Bone marrow (tissue), 2 donors: ENCODE results near the gene CCDC8.
A peak's percentile ranks its signal among the peaks of the same experiment; 100 is the strongest.
"Not testable (repeated sequence)": the region's sequence is repeated elsewhere in the genome, so short reads cannot be mapped to it uniquely, and the experiment has no call there.

Experiments
- DNase-seq, 2 donors: peaks; one replicate each; lab custom pipeline; 2025; lab: John Stamatoyannopoulos, UW

The CCDC8 gene

DNA sequence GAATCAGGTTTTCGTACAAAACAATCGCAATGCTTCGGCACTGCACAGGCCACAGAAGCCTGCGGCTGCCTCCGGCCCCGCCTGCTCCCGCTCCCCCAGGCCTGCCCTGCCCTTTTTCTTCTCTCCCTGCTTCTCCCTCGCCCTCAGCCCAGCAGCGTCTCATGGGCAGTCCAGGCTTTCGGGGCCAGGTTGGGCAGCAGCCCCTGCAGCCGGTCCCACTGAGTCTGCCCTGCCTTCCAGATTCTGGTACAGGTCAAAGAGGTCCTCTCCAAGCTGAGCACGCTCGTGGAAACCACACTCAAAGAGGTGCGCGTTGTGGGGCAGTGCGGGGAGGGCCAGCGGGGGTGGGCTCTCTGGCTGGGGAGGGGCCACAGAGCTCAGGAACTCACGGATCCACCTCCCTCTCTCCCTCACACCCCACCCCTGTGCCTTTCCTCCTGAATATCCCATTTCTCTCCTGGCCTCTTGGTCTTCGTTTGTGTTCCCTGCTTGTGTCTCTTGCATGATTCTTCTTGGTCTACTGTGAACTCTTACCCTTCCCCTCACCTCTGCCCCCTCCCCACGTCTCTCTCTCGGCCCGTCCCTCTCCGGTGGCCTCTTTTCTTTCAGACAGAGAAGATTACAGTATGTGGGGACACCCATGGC is 30.1 kb downstream of the CCDC8 start:
- DNase-seq, result no peak

DNA sequence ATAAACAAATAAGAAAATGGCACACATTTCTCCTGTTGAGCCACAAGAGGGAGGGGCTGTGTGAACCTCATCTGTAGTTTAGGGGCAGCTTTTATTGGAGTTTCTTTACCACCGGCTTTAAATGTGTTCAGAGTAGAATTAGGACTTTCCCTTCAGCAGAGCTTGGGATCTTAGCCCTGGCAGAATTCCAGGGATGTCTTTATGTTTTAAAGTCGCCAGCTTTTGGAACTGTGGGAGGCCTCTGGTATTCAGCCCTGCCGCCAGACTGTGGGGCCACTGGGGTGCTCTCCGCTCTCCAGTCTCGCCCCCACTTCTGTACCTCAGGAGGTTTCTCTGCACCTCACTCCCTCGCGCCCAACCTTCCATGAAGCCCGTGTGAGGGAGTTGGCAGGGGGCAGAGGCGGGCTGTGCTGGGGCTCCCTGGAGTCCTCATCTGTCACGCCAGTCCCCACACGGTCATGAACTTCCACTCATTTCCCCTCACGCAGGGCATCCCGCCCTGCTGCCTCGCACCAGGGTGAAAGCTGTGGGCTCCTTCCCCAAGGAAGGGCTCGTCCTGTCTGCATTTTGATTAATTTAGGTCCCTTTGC is 31.5 kb downstream of the CCDC8 start:
- DNase-seq, result no peak

DNA sequence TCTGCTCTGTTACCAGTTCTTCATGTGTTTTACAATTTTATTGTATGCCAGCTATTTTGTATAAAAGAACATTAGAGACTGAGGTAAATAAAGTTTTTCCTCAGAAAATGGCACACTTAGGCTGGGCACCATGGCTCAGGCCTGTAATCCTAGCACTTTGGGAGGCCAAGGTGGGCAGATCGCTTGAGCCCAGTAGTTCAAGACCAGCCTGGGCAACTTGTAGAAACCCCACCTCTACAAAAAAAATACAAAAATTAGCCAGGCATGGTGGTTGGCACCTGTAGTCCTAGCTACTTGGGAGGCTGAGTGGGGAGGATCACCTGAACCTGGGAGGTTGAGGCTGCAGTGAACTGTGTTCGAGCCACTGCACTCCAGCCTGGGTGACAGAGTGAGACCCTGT is 32.0 kb downstream of the CCDC8 start:
- DNase-seq, result no peak

DNA sequence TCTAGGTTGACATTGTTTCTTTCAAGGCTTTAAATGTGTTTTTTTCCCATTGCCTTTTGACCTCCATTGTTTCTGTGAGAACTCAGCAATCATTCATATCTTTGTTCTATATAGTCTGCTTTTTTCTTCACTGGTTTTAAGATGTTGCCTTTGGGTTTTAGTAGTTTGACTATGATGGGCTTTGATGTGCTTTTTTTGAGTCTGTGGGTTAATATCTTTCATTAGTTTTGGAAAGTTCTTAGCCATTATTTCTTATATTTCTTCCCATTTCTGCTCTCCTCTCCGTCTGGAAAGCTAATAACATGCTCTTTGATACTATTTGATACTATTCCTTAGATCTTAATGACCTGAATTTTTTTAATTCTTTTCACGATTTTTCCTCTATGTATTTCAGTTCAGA is 32.7 kb downstream of the CCDC8 start:
- DNase-seq, result no peak

DNA sequence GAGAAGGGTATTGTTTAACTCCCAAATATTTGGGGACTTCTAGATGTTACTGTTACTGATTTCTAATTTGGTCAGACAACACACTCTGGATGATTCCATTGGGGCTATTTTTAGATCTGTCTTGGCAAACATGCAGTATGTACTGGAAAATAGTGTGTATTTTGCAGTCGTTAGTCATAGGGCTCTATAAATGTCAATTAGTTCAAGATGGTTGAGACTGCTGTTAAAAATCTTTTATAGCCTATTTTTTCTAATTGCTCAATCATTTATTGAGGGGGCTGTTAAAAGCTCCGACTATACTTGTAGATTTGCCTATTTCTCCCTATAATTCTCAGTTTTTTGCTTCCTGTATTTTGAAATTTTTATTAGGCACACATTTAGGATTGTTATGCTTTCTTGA is 35.1 kb downstream of the CCDC8 start:
- no peak for DNase-seq

DNA sequence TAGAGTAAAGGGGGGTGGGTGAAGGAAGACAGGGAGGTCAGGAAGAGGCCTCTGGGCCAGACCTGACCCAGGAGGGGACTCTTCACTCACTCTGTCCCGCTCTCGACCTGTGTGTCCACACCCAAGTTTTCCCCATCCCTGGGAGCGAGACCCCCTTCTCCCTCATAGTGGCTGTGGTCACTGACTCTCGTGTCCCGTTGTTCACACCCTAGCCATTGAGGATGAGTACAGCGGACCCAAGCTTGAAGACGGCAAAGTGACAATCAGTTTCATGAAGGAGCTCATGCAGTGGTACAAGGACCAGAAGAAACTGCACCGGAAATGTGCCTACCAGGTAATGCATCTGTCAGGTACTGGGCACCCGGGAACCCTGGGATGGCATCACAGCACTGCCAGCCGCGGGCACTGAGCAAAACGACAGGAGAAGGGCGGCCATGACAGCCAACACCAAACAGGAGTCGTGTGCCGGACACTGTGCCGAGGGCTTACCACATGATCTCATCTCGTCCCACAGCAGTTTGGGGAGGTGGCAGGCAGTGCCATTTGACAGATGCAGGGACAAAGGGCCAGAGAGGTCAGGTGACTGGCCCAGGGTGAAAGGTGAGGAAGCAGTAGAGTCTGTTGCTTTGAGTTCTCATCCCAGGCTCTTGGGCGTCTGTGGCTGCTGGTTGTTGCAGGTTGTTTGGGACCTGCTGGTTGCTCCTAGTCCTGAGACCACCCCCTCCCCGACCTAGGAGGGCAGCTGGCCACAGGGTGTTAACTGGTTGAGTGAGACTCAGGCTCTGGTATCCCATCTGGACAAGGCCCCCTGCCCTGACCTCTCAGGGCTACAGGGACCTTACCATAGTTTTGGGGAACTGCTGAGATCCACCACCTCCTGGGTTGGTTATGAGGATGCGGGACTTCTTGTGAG is 36.9 kb downstream of the CCDC8 start:
- DNase-seq, result no peak

DNA sequence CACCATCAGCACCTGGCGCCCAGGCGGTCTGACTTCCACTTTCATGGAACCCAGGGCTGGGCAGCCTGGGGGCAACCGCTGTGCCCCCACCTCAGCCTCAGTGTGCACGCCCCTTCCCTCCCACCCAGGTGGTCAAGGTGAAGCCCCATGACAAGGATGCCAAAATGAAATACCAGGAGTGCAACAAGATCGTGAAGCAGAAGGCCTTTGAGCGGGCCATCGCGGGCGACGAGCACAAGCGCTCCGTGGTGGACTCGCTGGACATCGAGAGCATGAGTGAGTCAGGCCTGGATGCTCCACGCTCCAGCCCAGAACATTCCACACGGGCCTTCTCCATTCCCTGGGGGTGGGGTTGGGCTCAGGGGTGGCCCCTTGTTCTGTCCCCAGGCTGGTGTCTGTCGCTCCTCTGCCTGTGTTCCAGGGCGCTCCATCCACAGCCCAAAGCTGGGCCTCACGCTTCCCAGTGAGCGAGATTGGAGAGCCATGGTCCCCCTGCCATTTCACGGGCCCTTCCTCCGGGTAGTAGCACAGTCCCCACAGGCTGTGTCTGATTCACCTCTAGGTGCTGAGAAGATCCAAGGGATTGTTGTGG is 37.8 kb downstream of the CCDC8 start:
- not testable (repeated sequence) for DNase-seq

DNA sequence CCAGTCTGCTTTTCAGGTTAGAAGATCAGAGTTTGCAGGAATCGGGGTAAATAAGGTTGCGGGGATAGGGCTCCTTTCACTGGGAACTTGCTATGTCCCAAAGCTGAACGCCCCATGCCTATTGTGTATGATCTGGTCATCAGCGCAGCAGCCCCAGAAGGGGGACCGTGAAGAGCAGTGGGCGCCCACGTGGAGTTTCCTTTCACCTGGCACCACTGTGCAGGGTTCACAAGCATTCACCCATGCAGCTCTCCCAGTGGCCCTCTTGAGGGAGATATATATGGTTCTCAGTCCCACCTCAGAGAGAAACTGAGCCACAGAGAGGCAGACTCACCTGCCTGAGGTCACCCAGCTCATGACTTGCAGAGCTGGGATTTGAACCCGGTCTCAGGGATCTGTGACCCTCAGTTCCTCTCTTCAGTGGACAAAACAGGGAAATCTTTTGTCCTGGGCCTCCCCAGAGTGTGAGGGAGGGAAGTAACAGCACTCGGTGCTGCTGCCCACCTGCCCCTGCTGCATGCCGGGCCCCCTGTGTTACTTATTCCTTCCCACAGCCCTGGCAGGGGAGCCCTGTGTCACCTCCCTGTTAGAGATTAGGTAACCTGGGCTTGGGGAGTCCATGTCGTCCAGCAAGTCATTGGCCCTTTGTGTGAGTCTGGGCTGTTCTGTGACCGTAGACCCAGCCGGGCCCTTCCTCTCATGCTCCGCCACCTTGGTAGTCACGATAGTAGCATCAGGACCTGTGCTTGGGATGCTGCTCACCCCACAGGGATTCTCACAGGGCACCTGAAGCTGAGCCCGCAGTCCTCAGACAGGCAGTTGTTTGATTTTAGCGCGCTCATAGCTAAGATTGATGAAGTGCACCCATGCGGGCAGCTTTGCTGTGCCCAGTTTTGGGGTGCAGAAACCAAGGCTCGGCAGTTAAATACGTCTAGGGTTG is 38.6 kb downstream of the CCDC8 start:
- no peak for DNase-seq

DNA sequence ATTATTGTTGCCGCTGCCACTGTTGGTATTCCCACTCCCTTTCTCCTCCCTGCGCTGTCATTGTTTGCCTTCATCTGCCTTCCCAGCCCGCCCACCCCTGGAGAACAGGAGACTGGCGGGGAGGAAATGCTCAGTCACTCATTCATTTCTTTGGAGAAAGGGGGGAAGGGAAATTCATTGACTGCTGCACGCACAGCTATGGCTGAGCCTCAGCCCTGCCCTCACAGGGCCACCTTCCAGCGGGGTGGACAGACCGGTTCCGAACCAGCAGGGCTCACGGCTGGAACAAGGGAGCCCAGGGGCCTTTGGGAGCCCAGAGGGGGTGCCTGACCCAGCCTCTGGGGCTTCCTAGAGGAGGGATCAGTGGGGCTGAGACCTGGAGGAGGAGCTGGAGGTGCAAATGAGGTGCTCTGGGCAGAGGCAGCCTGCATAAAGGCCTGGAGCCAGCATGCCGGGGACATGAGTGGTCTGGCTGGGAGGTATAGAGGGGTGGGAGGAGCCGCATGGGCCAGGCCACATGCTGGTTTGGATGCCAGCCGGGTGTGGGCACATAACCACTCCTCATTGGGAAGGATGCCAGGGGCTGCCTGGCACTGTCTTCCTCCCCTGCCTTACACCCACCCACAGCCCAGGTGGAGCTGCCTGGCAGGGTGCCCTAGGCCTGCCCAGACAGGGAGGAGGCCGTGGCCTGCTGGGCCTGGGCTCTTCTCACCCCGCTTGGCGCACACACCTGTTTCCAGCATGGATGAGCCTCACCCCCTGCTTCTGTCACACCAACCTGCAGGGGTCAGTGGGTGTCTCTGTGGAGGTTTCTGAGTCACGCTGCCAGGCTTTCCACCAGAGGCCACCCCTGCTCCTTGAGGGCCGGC is 39.6 kb downstream of the CCDC8 start:
- no peak for DNase-seq

DNA sequence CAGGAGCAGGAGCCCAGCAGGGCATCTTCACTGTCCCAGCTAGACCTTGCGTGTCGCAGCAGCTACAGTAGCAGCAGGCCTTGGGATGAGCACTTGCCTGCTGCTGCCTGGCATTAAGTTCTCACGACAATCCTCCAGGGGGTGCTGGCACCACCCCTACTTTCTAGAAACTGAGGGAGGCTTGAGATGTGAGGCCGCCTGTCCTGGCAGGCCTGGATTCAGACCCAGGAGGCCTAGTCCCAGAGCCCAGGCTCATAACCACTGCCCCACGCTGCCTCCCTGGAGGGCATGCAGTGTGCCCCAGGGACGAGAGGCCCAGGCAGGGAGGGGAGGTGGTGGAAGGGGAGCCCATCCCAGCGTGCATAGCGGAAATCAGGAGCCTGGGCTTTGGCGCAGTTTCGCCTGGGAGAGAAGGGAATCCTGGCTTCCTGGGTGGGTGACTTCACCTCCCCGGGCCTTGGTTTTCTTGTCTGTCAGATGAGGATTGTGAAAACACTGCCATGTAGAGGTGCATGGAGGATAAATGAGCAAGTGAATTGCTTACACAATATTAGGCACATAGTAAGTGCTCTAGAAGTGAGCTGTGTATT is 40.4 kb downstream of the CCDC8 start:
- no peak for DNase-seq

DNA sequence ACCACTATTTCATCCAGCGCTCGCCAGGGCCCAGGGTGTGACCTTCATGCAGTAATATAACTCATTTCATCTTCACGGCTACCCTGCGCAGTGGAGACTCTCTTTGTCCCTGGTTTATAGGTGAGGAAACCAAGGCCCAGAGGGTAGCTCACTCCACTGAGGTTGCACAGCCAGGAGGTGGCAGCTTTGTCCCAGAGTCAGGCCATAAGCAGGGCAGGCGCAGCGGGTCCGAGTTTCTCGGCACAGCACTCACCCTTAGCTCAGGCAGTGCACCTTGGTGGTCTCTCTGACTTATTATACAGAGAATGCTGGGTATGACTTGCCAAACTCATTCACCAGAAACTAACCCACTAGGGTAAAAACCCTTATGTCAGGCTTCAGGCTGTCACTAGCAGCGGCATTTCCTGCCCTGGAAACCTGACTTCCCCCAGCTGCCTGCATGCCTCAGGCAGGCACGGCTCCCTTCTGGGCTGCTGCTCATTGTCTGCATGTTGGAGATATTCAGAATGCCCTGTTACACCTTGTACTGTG is 41.9 kb downstream of the CCDC8 start:
- peak in 1 of 2 donors; percentile 14 for DNase-seq

DNA sequence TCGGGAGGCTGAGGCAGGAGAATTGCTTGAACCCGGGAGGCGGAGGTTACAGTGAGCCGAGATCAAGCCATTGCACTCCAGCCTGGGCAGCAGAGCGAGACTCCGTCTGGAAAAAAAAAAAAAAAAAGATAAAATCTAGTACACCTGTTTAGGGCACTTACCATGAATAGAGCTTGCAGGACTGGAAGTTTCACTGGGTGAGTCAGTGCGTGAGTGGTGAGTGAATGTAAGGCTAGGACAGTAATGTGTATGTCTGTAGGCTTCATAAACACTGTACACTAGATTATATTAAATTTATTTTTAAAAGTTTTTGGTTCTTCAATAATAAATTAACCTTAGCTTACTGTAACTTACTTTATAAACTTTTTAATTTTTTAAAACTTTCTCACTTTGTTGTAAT is 43.5 kb downstream of the CCDC8 start:
- no peak for DNase-seq

DNA sequence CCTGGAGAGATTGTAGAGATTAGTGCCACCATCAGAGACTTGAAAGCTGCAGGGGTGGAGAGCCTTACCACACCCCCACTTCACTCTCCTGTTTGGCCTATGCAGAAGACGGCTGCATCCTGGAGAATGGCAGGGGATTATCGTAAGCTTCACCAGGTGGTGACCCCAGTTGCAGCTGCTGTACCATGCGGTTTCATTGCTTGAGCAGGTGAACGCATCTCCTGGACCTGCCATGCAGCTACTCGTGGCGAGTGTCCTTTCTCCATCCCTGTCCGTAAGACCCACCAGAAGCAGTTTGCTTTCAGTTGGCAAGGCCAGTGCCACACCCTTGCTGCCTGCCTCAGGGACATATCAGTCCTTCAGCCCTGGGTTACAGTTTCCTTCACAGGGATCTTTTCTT is 45.2 kb downstream of the CCDC8 start:
- no peak for DNase-seq

DNA sequence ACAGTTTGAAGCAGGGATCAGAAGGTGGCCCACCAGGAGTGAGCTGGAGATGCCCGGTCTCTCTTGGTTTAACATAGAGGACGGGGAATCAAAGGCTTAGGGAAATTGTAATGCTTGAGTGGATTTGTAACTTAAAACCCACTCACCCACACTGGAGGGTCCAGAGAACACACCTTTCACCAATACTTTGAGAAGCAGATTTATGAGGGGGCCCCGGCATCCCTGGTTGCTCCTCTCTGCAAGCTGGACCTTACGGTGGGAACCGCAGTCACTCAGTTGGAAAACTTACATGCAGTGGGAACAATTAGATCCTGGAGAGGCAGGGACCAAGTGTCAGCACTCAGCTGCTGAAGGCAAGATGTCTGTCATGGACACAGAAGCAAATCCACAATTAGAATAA is 45.9 kb downstream of the CCDC8 start:
- no peak for DNase-seq

DNA sequence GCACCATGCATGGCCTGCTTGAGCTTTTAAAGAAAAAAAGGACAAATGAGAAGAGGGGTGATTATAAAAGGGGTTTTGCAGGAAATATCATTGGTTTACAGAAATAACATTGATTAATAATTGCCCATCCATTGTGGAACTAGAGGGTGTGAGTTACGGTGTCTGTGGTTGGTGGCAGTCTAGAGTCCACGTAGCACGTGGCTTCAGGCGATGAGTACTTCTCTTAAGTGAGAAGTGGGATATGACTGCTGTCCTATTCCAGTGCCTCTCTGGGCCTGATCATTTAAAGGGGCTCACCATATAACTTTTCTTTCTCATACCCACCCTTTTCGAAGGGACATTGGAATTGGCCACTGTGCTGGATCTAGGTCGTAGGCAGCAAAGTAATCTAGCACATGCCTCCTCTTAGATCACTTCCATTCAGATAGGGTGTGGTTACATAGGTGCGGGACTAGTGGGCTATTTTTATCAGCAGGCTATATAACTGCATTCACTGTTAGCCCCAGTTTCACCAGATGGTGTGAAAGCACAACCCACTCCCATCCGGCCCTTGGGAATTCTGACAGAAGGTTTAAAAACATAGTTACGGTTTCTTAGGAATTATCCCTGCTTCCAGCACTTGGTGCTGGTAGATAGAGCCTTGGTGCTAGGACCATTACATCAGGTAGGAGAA is 46.6 kb downstream of the CCDC8 start:
- no peak for DNase-seq

DNA sequence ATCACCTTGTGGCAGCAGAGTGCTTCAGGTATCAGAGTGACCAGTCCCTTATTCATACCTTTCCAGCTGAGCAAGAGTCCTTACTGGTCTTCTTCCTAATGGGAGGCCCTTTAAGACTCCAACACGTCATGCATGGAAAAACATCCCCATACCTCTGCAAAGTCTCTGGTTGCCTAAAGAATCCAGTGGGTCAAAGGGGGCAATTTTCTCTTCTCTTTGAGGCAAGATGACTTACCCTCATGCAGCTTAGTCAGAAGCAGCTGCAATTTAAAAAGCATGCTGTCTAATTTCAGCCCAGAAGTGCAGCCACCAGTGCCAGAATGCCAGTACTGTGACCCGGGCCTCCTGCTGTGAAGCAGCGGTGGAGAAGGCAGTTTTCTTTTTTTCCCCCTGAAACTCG is 47.8 kb downstream of the CCDC8 start:
- DNase-seq, result no peak

DNA sequence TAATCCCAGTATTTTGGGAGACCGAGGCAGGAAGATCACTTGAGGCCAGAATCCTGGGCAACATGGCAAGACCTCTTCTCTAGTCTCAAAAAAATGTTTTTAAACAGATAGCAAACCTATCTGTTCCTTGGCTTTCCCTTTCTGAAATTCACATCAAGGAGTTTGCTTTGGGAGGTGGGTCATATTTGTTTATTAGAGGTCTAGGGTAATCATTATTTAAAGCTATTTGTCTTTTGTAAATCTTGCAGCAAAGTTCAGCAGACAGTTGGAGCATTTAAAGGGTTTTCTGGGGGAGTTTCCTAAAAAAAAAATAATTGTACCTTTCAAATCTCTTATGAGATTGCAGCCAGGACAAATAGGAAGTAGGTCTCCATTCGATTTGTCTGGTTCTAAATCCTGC is 49.0 kb downstream of the CCDC8 start:
- DNase-seq, result no peak

DNA sequence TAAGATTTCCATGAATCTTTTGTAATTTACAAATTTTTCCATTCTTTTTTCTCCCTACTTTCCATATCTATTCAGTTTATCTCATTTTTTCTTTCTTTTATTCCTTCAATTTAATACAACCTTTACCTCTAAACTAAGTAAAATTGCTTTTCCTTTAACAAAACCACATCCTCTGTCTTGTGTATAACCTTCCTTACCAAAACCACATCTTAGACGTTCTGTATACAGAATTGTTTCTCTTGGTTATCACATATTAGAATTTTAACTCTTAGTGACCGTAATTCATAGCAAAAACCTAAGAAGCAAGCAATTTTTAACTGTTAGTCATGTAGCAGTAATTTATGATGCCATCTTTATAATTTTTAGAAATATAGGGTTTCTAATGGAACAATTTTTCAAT is 51.4 kb downstream of the CCDC8 start:
- no peak for DNase-seq
